Upper lobe of right lung (tissue), 1 donor: ENCODE data around the gene RPRD1B. TPM values are rescaled to one million over a fixed set of nuclear protein-coding genes. Genes with fewer than 3 reads are reported as not detected.

Experiments used
- ATAC-seq: fragments of 200-7000 bp; cut with Tn5 transposase; one replicate; pipeline ENCODE4 v1.9.1; 2020; ENCODE audit warnings: mild to moderate bottlenecking, moderate library complexity
- DNase-seq: peaks from one replicate; pipeline ENCODE4 v3.0.0-alpha.2; 2020
- H3K27ac ChIP-seq: fragments of 200-600 bp; one replicate; pipeline ENCODE4 v1.8.0; 2022
- H3K27me3 ChIP-seq: fragments of 200-600 bp; one replicate; pipeline ENCODE4 v1.8.0; 2022; ENCODE audit warnings: mild to moderate bottlenecking
- H3K36me3 ChIP-seq: fragments of 200-600 bp; one replicate; pipeline ENCODE4 v1.8.0; 2022
- H3K4me1 ChIP-seq: fragments of 200-600 bp; one replicate; pipeline ENCODE4 v1.8.0; 2022
- H3K4me3 ChIP-seq: fragments of 200-600 bp; one replicate; pipeline ENCODE4 v1.8.0; 2022; ENCODE audit warnings: mild to moderate bottlenecking
- H3K9me3 ChIP-seq: fragments of 200-600 bp; one replicate; pipeline ENCODE4 v1.8.0; 2022
- CTCF ChIP-seq: fragments of 200-600 bp; IDR thresholded peaks from one replicate; pipeline ENCODE4 v1.8.0; 2022; ENCODE audit warnings: antibody characterized with exemption
- intact Hi-C: fragments of 100-400 bp; cut with DNase I; formaldehyde crosslinking; loops from one replicate; pipeline ENCODE4 v1.11.0; 2022
- total RNA-seq: library from RNA; stranded (reverse); fragmentation: NEBNext Ultra II Directional; extraction: Animal tissue kit (Norgen Biotek cat#: 25700); gene quantifications from one replicate; pipeline ENCODE4 v1.2.1, GENCODE V29; 2021
- donor health status: DM: no; HTN: yes; CAD: no; lungs with severe emphysema.

RPRD1B gene
- total RNA-seq, 1 donor from 2014 or later = 33.1 TPM

GRCh38 chr20:37991908-37992307 is 41.6 kb upstream of the RPRD1B start:
- Histone ChIP-seq H3K4me3 (no peak overlapping the region), H3K27ac (peak overlapping the region; percentile 74)

GRCh38 chr20:37992802-37993409 is 40.6 kb upstream of the RPRD1B start:
- intact Hi-C loops = no loop called here
- DNase-seq = no peak
- no peaks in the 10 kb centered on the region for H3K9me3 ChIP-seq
- no peaks in the 10 kb centered on the region for H3K27me3 ChIP-seq
- ATAC-seq = peak; percentile 65
- TF ChIP-seq CTCF = peak; percentile 69
- H3K4me3 ChIP-seq = no peak overlapping the region
- H3K27ac ChIP-seq = no peak overlapping the region
- peaks cover 36% of the 10 kb centered on the region for H3K36me3 ChIP-seq
- peaks cover 59% of the 10 kb centered on the region for H3K4me1 ChIP-seq

More at GRCh38 chr20:37991908-37992307, 41.6 kb upstream of the RPRD1B start:
- no peaks in the 10 kb centered on the region for H3K27me3 ChIP-seq
- H3K9me3 ChIP-seq = no peaks in the 10 kb centered on the region
- DNase-seq (no peak), ATAC-seq (no peak)
- peaks cover 26% of the 10 kb centered on the region for H3K36me3 ChIP-seq
- intact Hi-C loops = no loop called here
- TF ChIP-seq CTCF = no peak
- peaks cover 69% of the 10 kb centered on the region for H3K4me1 ChIP-seq

- DNase-seq (peak; percentile 77), ATAC-seq (peak; percentile 70)
- Histone ChIP-seq H3K36me3 (peaks cover 47% of the 10 kb centered on the region), H3K4me1 (peaks cover 46% of the 10 kb centered on the region), H3K4me3 (no peak overlapping the region), H3K27me3 (no peaks in the 10 kb centered on the region), H3K9me3 (no peaks in the 10 kb centered on the region), H3K27ac (no peak overlapping the region)
- TF ChIP-seq CTCF = no peak
- intact Hi-C loops = no loop called here
Observed at GRCh38 chr20:37994512-37994911, 39.0 kb upstream of the RPRD1B start.

GRCh38 chr20:37995856-37996605 is 37.5 kb upstream of the RPRD1B start:
- no peaks in the 10 kb centered on the region for H3K27me3 ChIP-seq
- no peak overlapping the region for H3K27ac ChIP-seq
- no peaks in the 10 kb centered on the region for H3K9me3 ChIP-seq
- peaks cover 62% of the 10 kb centered on the region for H3K36me3 ChIP-seq
- ATAC-seq (no peak), DNase-seq (no peak)
- TF ChIP-seq CTCF = no peak
- H3K4me1 ChIP-seq = peaks cover 31% of the 10 kb centered on the region
- intact Hi-C loops = no loop called here
- no peak overlapping the region for H3K4me3 ChIP-seq

- Histone ChIP-seq H3K4me3 (no peak overlapping the region), H3K36me3 (peaks cover 77% of the 10 kb centered on the region), H3K4me1 (peaks cover 16% of the 10 kb centered on the region), H3K27ac (no peak overlapping the region), H3K27me3 (no peaks in the 10 kb centered on the region), H3K9me3 (no peaks in the 10 kb centered on the region)
- no peak for ATAC-seq
- no peak for DNase-seq
- intact Hi-C loops = no loop called here
- no peak for TF ChIP-seq CTCF
Observed at GRCh38 chr20:37997516-37997915, 36.0 kb upstream of the RPRD1B start.
